Endothelial cell of hepatic sinusoid (primary cell): Measurements from ENCODE around the gene POLDIP3.
"Not testable (repeated sequence)": the region's sequence is repeated elsewhere in the genome, so short reads cannot be mapped to it uniquely, and the experiment has no call there.

Experiments
- in situ Hi-C: cut with HindIII; loops from 2 replicates; pipeline ENCODE4 v1.10.0; 2017; ENCODE audit warnings: low sequenced_read_pairs

POLDIP3 gene

GRCh38 chr22:42622061-42622710, 7.5 kb upstream of the POLDIP3 start:
- in situ Hi-C loops, result no loop called here

- in situ Hi-C loops, result no loop called here
Measured at GRCh38 chr22:42621505-42622002, 6.9 kb upstream of the POLDIP3 start.

- in situ Hi-C loops, result no loop called here
Measured at GRCh38 chr22:42620084-42620483, 5.4 kb upstream of the POLDIP3 start.

GRCh38 chr22:42619261-42620063, 4.8 kb upstream of the POLDIP3 start:
- in situ Hi-C loops, result no loop called here

GRCh38 chr22:42617155-42617983, 2.7 kb upstream of the POLDIP3 start:
- in situ Hi-C loops, result no loop called here

- in situ Hi-C loops, result not testable (repeated sequence)
Measured at GRCh38 chr22:42615860-42616175, 1.1 kb upstream of the POLDIP3 start.

GRCh38 chr22:42615092-42615859, 593 bp upstream of the POLDIP3 start:
- in situ Hi-C loops, result no loop called here

GRCh38 chr22:42613872-42614301, 796 bp downstream of the POLDIP3 start:
- in situ Hi-C loops, result no loop called here

GRCh38 chr22:42612336-42612735, 2.3 kb downstream of the POLDIP3 start:
- in situ Hi-C loops, result no loop called here

GRCh38 chr22:42611051-42611450, 3.6 kb downstream of the POLDIP3 start:
- in situ Hi-C loops, result no loop called here

- in situ Hi-C loops, result no loop called here
Measured at GRCh38 chr22:42610186-42610585, 4.5 kb downstream of the POLDIP3 start.

- in situ Hi-C loops, result no loop called here
Measured at GRCh38 chr22:42608823-42609361, 5.8 kb downstream of the POLDIP3 start.

- in situ Hi-C loops, result no loop called here
Measured at GRCh38 chr22:42608136-42608822, 6.4 kb downstream of the POLDIP3 start.

GRCh38 chr22:42607641-42608040, 7.0 kb downstream of the POLDIP3 start:
- in situ Hi-C loops, result not testable (repeated sequence)

- in situ Hi-C loops, result no loop called here
Measured at GRCh38 chr22:42604403-42604802, 10.3 kb downstream of the POLDIP3 start.

GRCh38 chr22:42603427-42603826, 11.3 kb downstream of the POLDIP3 start:
- in situ Hi-C loops, result no loop called here

- in situ Hi-C loops, result no loop called here
Measured at GRCh38 chr22:42602470-42602869, 12.2 kb downstream of the POLDIP3 start.

GRCh38 chr22:42601879-42602465, 12.7 kb downstream of the POLDIP3 start:
- in situ Hi-C loops, result no loop called here

GRCh38 chr22:42596863-42597530, 17.7 kb downstream of the POLDIP3 start:
- in situ Hi-C loops, result no loop called here
